Endothelial cell of umbilical vein (primary cell): Measurements from ENCODE around the gene MME.

Experiments
- EZH2 ChIP-seq: IDR thresholded peaks from 2 replicates; pipeline ENCODE4 v1.6.1; 2012; ENCODE audit warnings: borderline replicate concordance, low read depth, mild to moderate bottlenecking, moderate library complexity, low read length, inconsistent platforms; ENCODE audit not compliant: severe bottlenecking
- FOS ChIP-seq: IDR thresholded peaks from 2 replicates; pipeline ENCODE4 v1.6.1; 2011; ENCODE audit warnings: mild to moderate bottlenecking, low read length, moderate library complexity, borderline replicate concordance; ENCODE audit not compliant: insufficient read depth
- MYC ChIP-seq: IDR thresholded peaks from one replicate; pipeline ENCODE4 v1.6.1; 2011; ENCODE audit warnings: mild to moderate bottlenecking, low read depth, low read length
- POLR2A ChIP-seq: IDR thresholded peaks from 2 replicates; pipeline ENCODE4 v1.6.1; 2012; ENCODE audit warnings: low read depth, mild to moderate bottlenecking, control low read depth, low read length
- POLR2AphosphoS5 ChIP-seq: IDR thresholded peaks from 2 replicates; pipeline ENCODE4 v1.6.1; 2012; ENCODE audit warnings: low read depth, mild to moderate bottlenecking, control low read depth, low read length, moderate library complexity; ENCODE audit not compliant: insufficient read depth
- TF ChIP-seq, protein P1 (sequence below), 2 donors: IDR thresholded peaks; 1 replicate in 1 of 2; 2 replicates in 1 of 2; pipeline ENCODE4 v1.5.1; 2011; ENCODE audit warnings: low read length in 2 of 2, mild to moderate bottlenecking in 2 of 2, moderate library complexity in 2 of 2, control low read depth in 1 of 2, inconsistent platforms in 1 of 2, low read depth in 1 of 2; ENCODE audit not compliant: insufficient read depth in 1 of 2; ENCODE audit errors: extremely low read depth in 1 of 2
- TF ChIP-seq, protein P2 (sequence below): IDR thresholded peaks from 2 replicates; pipeline ENCODE4 v1.6.1; 2011; ENCODE audit not compliant: insufficient read depth, insufficient read length

DNA sequence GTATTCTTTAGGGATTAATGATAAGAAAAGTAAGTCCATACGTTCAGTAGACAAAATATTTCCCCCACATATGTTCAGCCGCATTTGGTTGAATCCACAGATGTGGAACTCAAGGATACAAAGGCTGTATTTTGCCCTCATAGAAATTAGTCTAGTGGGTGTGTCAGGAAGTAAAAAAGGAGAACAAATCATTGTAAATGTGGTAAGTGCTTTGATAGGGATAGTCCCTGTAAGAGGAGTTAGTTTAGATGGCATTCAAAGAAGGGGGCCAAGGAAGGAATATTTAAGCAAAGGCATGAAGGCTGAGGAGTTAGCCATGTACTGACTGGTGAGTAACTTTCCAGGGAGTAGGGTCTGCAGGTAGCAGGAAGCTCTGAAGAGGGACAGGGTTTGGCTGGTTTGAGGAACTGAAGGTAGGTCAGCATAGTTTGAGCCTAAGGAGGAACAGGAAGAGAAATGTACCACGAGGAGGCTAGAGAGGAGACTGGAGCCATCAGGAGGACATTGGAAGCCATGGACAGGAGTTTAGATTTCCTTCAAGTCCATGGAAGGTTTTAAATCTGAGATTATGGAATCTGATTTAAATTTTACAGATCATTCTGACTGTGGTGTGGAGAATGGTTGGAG is 98.8 kb downstream of the MME start:
- TF ChIP-seq FOS, result no peak
- TF ChIP-seq MYC, result no peak
- TF ChIP-seq, protein P1, sequence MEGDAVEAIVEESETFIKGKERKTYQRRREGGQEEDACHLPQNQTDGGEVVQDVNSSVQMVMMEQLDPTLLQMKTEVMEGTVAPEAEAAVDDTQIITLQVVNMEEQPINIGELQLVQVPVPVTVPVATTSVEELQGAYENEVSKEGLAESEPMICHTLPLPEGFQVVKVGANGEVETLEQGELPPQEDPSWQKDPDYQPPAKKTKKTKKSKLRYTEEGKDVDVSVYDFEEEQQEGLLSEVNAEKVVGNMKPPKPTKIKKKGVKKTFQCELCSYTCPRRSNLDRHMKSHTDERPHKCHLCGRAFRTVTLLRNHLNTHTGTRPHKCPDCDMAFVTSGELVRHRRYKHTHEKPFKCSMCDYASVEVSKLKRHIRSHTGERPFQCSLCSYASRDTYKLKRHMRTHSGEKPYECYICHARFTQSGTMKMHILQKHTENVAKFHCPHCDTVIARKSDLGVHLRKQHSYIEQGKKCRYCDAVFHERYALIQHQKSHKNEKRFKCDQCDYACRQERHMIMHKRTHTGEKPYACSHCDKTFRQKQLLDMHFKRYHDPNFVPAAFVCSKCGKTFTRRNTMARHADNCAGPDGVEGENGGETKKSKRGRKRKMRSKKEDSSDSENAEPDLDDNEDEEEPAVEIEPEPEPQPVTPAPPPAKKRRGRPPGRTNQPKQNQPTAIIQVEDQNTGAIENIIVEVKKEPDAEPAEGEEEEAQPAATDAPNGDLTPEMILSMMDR (IDR thresholded peaks at IDR 0.05; ENCODE audit: extremely low read depth in 1 of 2, insufficient read depth in 1 of 2, low read depth in 1 of 2, low read length in 2 of 2), result no peak
- TF ChIP-seq, protein P2, sequence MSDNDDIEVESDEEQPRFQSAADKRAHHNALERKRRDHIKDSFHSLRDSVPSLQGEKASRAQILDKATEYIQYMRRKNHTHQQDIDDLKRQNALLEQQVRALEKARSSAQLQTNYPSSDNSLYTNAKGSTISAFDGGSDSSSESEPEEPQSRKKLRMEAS, result no peak
- no peak for TF ChIP-seq POLR2A
- TF ChIP-seq EZH2, result no peak
- no peak for TF ChIP-seq POLR2AphosphoS5
